ENCODE measurements around the gene MLPH. TPM values are rescaled to one million over a fixed set of nuclear protein-coding genes. Genes with fewer than 3 reads are reported as not detected.

The MLPH gene
- total RNA-seq, 1 donor from 2014 or later = 22.5 TPM

- no peak overlapping the region for H3K4me3 Mint-ChIP-seq (ENCODE audit: unreplicated experiment)
- H3K36me3 Mint-ChIP-seq (ENCODE audit: unreplicated experiment) = no peaks in the 10 kb centered on the region
- H3K4me1 Mint-ChIP-seq (ENCODE audit: unreplicated experiment) = peaks cover 16% of the 10 kb centered on the region
- H3K27ac Mint-ChIP-seq (ENCODE audit: unreplicated experiment) = no peak overlapping the region
- H3K9me3 Mint-ChIP-seq (ENCODE audit: unreplicated experiment) = no peaks in the 10 kb centered on the region
- DNase-seq (ENCODE audit: extremely low spot score, unreplicated experiment) = no peak
- no peak for TF ChIP-seq CTCF (IDR thresholded peaks at IDR 0.05)
- no peaks in the 10 kb centered on the region for H3K27me3 Mint-ChIP-seq (ENCODE audit: unreplicated experiment)
These were observed 83.8 kb downstream of the MLPH start for GRCh38 chr2:237570776-237571335.

DNA sequence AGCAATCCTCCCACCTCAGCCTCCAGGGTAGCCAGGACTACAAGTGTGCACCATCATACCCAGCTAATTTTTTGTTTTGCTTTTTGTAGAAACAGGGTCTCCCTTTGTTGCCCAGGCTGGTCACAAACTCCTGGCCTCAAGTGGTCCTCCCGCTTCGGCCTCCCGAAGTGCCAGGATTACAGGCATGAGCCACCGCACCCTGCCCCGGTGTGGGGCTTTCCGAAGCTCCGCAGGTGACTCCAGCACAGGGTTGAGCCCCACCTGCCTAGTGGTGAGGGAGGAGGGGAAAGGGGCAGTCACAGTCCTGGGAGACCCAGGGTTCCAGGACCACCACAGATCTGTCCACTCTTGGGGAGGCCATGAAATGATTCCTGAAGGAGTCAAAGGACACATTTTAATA, 84.5 kb downstream of the MLPH start:
- Mint-ChIP-seq H3K36me3 (ENCODE audit: unreplicated experiment) (no peaks in the 10 kb centered on the region), H3K4me1 (ENCODE audit: unreplicated experiment) (peaks cover 16% of the 10 kb centered on the region), H3K9me3 (ENCODE audit: unreplicated experiment) (no peaks in the 10 kb centered on the region), H3K27ac (ENCODE audit: unreplicated experiment) (peak overlapping the region; percentile 87), H3K27me3 (ENCODE audit: unreplicated experiment) (no peaks in the 10 kb centered on the region), H3K4me3 (ENCODE audit: unreplicated experiment) (no peak overlapping the region)
- no peak for DNase-seq (ENCODE audit: extremely low spot score, unreplicated experiment)
- no peak for TF ChIP-seq CTCF (IDR thresholded peaks at IDR 0.05)

DNA sequence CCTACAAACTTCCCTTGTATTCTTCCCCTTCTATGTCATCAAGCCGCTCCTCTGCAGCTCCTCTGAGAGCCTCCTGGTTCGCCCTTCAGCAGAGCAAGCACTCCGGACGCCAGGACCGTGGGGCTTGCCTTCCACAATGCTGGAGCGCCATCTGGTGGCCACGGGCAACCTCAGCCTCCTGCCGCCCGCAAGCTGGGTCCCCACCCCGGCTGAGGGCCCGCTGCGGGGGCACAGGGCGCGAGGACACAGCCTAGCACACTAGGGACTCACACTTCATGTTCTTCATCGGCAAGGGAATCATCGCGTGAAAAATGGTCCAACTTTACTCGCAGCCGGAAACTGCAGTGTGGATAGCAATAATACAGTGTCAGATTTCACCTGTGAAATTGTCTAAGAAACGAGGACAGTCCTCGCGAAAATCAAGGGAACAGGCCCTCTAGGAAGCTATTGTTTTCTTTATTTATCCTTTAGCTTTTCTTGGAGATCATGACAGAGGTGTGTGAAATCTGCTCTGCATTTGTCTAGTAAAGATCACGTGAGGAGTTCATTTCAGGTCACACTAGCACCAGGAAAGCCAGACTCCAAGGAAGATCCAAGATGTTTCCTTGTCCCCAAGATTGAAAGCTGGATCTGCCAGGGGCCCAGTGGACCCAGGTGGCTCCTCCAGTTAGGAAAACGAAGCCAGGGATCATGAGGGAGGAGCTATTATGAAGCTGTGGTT, 85.1 kb downstream of the MLPH start:
- Mint-ChIP-seq H3K9me3 (ENCODE audit: unreplicated experiment) (no peaks in the 10 kb centered on the region), H3K36me3 (ENCODE audit: unreplicated experiment) (no peaks in the 10 kb centered on the region), H3K27ac (ENCODE audit: unreplicated experiment) (peak overlapping the region; percentile 87), H3K27me3 (ENCODE audit: unreplicated experiment) (no peaks in the 10 kb centered on the region), H3K4me3 (ENCODE audit: unreplicated experiment) (peak overlapping the region; percentile 44), H3K4me1 (ENCODE audit: unreplicated experiment) (peaks cover 16% of the 10 kb centered on the region)
- peak; percentile 100 for TF ChIP-seq CTCF (IDR thresholded peaks at IDR 0.05)
- peak; percentile 97 for DNase-seq (ENCODE audit: extremely low spot score, unreplicated experiment)

DNA sequence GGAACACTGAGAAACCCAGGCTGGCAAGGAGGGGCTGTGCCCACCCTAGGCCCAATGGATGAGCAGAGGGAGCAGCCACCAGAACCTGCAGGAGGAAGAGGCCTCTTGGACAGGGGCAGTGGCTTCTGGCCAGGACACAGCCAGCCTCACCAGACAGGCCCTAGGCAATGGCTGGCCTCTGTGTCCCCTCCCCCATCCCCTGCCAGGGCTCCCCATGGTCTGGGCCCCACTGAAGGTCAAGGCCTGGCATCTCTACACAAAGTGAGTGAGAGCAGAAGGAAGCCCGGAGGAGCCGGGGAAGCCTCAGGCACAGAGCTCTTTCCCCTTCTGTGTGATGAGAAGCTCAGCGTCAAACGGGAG, 85.7 kb downstream of the MLPH start:
- no peak for TF ChIP-seq CTCF (IDR thresholded peaks at IDR 0.05)
- peaks cover 16% of the 10 kb centered on the region for H3K4me1 Mint-ChIP-seq (ENCODE audit: unreplicated experiment)
- H3K27me3 Mint-ChIP-seq (ENCODE audit: unreplicated experiment) = no peaks in the 10 kb centered on the region
- no peaks in the 10 kb centered on the region for H3K9me3 Mint-ChIP-seq (ENCODE audit: unreplicated experiment)
- no peak for DNase-seq (ENCODE audit: extremely low spot score, unreplicated experiment)
- H3K36me3 Mint-ChIP-seq (ENCODE audit: unreplicated experiment) = no peaks in the 10 kb centered on the region
- H3K27ac Mint-ChIP-seq (ENCODE audit: unreplicated experiment) = peak overlapping the region; percentile 87
- H3K4me3 Mint-ChIP-seq (ENCODE audit: unreplicated experiment) = no peak overlapping the region

GRCh38 chr2:237573721-237574415, 86.8 kb downstream of the MLPH start:
- Mint-ChIP-seq H3K27ac (ENCODE audit: unreplicated experiment) (no peak overlapping the region), H3K27me3 (ENCODE audit: unreplicated experiment) (no peaks in the 10 kb centered on the region), H3K36me3 (ENCODE audit: unreplicated experiment) (no peaks in the 10 kb centered on the region), H3K9me3 (ENCODE audit: unreplicated experiment) (no peaks in the 10 kb centered on the region), H3K4me1 (ENCODE audit: unreplicated experiment) (peaks cover 16% of the 10 kb centered on the region), H3K4me3 (ENCODE audit: unreplicated experiment) (no peak overlapping the region)
- DNase-seq (ENCODE audit: extremely low spot score, unreplicated experiment) = no peak
- TF ChIP-seq CTCF (IDR thresholded peaks at IDR 0.05) = no peak

Data from osteocyte (in vitro differentiated cells).